Left ventricle myocardium inferior (tissue), 1 donor: Measurements from ENCODE around the gene POLR1E. TPM values are rescaled to one million over a fixed set of nuclear protein-coding genes. Genes with fewer than 3 reads are reported as not detected.
"Not testable (repeated sequence)": the region's sequence is repeated elsewhere in the genome, so short reads cannot be mapped to it uniquely, and the experiment has no call there.

ENCODE experiments used
- DNase-seq: peaks from one replicate; pipeline ENCODE4 v3.0.0-alpha.2; 2020
- H3K27ac ChIP-seq: fragments of 200-600 bp; replicated peaks from 2 replicates; pipeline ENCODE4 v1.8.0; 2021
- H3K27me3 ChIP-seq: fragments of 200-600 bp; 2 replicates; pipeline ENCODE4 v1.8.0; 2021; ENCODE audit warnings: low read depth
- H3K36me3 ChIP-seq: fragments of 200-600 bp; 2 replicates; pipeline ENCODE4 v1.8.0; 2021
- H3K4me1 ChIP-seq: fragments of 200-600 bp; 2 replicates; pipeline ENCODE4 v1.8.0; 2021
- H3K4me3 ChIP-seq: fragments of 200-600 bp; 2 replicates; pipeline ENCODE4 v1.8.0; 2021; ENCODE audit warnings: mild to moderate bottlenecking, moderate library complexity
- H3K9me3 ChIP-seq: fragments of 200-600 bp; replicated peaks from 2 replicates; pipeline ENCODE4 v1.8.0; 2021
- intact Hi-C: fragments of 100-400 bp; cut with micrococcal nuclease; formaldehyde crosslinking; loops from one replicate; pipeline ENCODE4 v1.11.0; 2022
- total RNA-seq: library from RNA; stranded (reverse); fragmentation: NEBNext Ultra II Directional; extraction: Animal tissue kit (Norgen Biotek cat#: 25700); gene quantifications from one replicate; pipeline ENCODE4 v1.2.1, GENCODE V29; 2021
- TF ChIP-seq, protein P1 (sequence below): fragments of 200-600 bp; IDR thresholded peaks from 2 replicates; pipeline ENCODE4 v1.8.0; 2021; ENCODE audit warnings: antibody characterized with exemption, mild to moderate bottlenecking, borderline replicate concordance
- donor health status: DM: no; HTN: yes; CAD: no; lungs with severe emphysema.

POLR1E gene
- total RNA-seq, 1 donor from 2014 or later = 15.8 TPM

DNA sequence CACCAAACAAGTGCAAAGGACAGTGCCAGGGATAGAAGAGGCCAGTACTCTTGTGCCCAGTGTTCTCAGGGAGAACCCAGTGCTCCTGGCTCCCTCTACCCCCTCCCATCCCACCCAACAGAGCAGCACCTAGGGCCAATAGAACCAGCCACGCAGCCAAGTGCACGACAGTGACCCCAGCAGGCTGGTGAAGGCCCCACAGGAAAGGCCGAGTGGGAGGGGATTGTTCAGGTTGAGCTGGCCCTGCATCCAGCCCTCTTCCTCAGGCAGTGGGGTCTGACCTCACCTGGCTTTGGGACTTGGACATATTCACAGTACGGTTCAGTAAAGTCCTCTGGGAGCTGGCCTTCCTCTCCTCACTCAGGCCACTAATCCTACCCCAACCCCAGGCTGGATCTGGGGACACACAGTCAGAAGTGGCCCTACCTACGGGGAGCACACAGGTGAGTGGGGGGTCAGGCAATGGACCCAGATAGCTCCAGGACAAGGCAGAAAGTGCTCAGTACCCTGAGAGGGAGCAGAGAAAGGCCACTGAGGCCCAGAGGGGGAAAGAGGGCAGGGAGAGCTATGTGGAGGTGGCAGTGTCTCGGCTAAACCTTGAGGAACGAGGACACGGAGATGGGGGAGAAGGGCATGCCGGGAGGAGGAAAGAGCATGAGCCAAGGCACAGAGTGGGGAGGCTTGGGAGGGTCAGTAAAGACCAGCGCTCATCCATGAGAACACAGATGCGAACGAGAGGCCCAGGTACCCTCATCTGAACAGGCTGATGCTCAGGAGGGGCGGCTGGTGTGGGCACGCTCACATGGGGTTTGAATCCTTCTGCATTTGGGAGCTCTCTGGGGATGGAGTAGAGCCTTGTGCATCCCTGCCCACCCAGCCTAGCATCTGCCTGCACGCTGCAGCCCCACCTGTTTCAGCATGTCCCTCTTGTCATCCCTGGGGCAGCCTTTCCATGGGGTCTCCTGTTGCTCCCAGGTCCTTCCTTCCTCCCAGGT, 25.6 kb downstream of the POLR1E start:
- intact Hi-C loops = no loop called here
- H3K4me1 ChIP-seq = no peaks in the 10 kb centered on the region
- DNase-seq = no peak
- no peak overlapping the region for H3K4me3 ChIP-seq
- H3K27me3 ChIP-seq = no peaks in the 10 kb centered on the region
- H3K9me3 ChIP-seq = no peaks in the 10 kb centered on the region
- H3K36me3 ChIP-seq = peaks cover 34% of the 10 kb centered on the region
- TF ChIP-seq, protein P1, sequence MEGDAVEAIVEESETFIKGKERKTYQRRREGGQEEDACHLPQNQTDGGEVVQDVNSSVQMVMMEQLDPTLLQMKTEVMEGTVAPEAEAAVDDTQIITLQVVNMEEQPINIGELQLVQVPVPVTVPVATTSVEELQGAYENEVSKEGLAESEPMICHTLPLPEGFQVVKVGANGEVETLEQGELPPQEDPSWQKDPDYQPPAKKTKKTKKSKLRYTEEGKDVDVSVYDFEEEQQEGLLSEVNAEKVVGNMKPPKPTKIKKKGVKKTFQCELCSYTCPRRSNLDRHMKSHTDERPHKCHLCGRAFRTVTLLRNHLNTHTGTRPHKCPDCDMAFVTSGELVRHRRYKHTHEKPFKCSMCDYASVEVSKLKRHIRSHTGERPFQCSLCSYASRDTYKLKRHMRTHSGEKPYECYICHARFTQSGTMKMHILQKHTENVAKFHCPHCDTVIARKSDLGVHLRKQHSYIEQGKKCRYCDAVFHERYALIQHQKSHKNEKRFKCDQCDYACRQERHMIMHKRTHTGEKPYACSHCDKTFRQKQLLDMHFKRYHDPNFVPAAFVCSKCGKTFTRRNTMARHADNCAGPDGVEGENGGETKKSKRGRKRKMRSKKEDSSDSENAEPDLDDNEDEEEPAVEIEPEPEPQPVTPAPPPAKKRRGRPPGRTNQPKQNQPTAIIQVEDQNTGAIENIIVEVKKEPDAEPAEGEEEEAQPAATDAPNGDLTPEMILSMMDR = no peak
- no peak overlapping the region for H3K27ac ChIP-seq

GRCh38 chr9:37512437-37512836, 26.7 kb downstream of the POLR1E start:
- intact Hi-C loops = no loop called here
- Histone ChIP-seq H3K27ac (no peak overlapping the region), H3K27me3 (no peaks in the 10 kb centered on the region), H3K4me3 (no peak overlapping the region), H3K4me1 (no peaks in the 10 kb centered on the region), H3K9me3 (no peaks in the 10 kb centered on the region), H3K36me3 (peaks cover 35% of the 10 kb centered on the region)
- TF ChIP-seq, protein P1 = no peak
- no peak for DNase-seq

GRCh38 chr9:37514415-37514814, 28.7 kb downstream of the POLR1E start:
- DNase-seq, H3K4me3 ChIP-seq, H3K27me3 ChIP-seq, intact Hi-C loops, H3K4me1 ChIP-seq, H3K27ac ChIP-seq, H3K9me3 ChIP-seq: not testable (repeated sequence)
- peaks cover 41% of the 10 kb centered on the region for H3K36me3 ChIP-seq

DNA sequence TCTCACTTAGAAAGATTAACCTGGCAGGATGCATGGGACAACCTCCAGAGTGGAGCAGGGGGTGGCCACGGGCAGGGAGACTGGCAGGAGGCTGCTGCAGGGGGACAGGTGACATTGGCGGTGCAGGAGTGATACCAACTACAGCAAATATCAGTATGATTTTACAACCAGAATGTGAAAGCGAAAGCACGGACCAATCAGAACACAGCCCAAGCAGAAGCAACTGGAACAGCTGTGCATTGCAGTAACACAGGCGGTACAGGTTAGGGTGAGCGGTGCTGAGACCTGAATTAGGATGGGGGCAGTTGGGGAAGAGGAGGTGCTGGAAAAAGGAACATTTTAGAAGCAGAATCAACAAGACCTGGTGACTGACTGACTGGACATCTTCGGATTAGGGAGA, 29.3 kb downstream of the POLR1E start:
- TF ChIP-seq, protein P1 = no peak
- intact Hi-C loops = no loop called here
- H3K4me1 ChIP-seq = no peaks in the 10 kb centered on the region
- H3K4me3 ChIP-seq = no peak overlapping the region
- no peaks in the 10 kb centered on the region for H3K9me3 ChIP-seq
- peaks cover 44% of the 10 kb centered on the region for H3K36me3 ChIP-seq
- no peak for DNase-seq
- no peaks in the 10 kb centered on the region for H3K27me3 ChIP-seq
- H3K27ac ChIP-seq = no peak overlapping the region

DNA sequence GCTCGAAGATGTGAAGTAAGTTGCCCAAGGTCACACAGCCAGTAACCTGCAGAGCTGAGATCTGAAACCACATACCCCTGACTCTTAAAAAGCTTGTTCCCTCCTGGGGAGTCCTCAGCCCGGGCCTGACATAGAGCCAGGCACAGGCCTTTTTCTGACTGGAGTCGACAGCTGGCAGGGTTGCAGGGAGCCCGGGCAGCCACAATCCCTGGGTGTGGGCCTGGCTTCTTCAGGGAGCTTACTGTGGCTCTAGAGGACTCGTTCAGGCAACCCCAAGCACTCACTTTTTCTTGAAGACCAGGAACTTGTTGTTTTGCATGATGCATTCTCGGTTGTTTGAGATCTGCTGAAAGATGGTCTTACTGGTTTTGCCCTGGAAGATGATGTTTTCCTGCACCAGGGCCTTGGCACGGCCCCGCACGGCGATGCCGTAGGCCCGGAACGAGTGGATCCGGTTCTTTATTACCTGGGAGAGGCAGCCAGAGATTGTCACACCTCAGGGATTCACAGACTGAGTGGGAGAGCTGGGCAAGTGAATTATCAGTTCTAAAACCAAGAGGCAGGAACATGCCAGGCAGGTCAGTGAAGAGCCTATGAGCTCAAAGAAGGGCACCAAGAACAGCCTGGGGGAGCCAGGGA, 30.0 kb downstream of the POLR1E start:
- Histone ChIP-seq H3K27me3 (no peaks in the 10 kb centered on the region), H3K36me3 (peaks cover 50% of the 10 kb centered on the region), H3K4me1 (no peaks in the 10 kb centered on the region), H3K9me3 (no peaks in the 10 kb centered on the region), H3K4me3 (no peak overlapping the region), H3K27ac (no peak overlapping the region)
- intact Hi-C loops = no loop called here
- TF ChIP-seq, protein P1 = no peak
- no peak for DNase-seq

DNA sequence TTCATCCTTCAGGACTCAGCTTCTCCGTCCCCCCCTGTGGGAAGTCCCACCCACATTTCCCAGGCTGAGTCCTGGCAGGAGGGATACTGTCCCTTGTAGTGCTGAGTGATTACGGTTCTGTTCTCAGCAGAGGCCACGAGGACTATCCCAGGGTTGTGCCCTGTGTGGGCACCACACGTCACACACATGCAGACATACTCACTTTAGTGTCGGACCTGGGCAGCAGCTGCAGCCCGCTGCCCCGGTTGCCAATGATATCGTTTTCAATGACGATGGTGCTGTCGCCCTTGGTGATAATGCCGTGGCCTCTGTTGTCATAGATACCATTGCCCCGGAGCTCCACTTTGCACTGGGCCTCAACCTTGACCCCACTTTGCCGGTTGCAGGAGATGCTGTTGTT, 32.2 kb downstream of the POLR1E start:
- Histone ChIP-seq H3K36me3 (peaks cover 57% of the 10 kb centered on the region), H3K4me3 (no peak overlapping the region), H3K27me3 (no peaks in the 10 kb centered on the region), H3K27ac (no peak overlapping the region), H3K4me1 (no peaks in the 10 kb centered on the region), H3K9me3 (no peaks in the 10 kb centered on the region)
- TF ChIP-seq, protein P1 = no peak
- DNase-seq = no peak
- intact Hi-C loops = no loop called here
